Nephron progenitor cell (in vitro differentiated cells): ENCODE results near the gene NTRK2.

ENCODE experiments used
- DNase-seq: peaks from one replicate; pipeline ENCODE4 v3.0.0; 2021
- H3K27ac Mint-ChIP-seq: 2 replicates; pipeline ENCODE4 v1.8.0; 2021; ENCODE audit warnings: mild to moderate bottlenecking, moderate library complexity, mixed read lengths
- H3K27me3 Mint-ChIP-seq: 2 replicates; pipeline ENCODE4 v1.8.0; 2021; ENCODE audit warnings: mild to moderate bottlenecking, low read depth, mixed read lengths; ENCODE audit not compliant: poor library complexity
- H3K36me3 Mint-ChIP-seq: 2 replicates; pipeline ENCODE4 v1.8.0; 2021; ENCODE audit warnings: low read depth, mixed read lengths
- H3K4me1 Mint-ChIP-seq: 2 replicates; pipeline ENCODE4 v1.8.0; 2021; ENCODE audit warnings: mixed read lengths
- H3K4me3 Mint-ChIP-seq: 2 replicates; pipeline ENCODE4 v1.8.0; 2021; ENCODE audit warnings: mild to moderate bottlenecking, moderate library complexity, mixed read lengths
- H3K9me3 Mint-ChIP-seq: 2 replicates; pipeline ENCODE4 v1.8.0; 2021; ENCODE audit warnings: mild to moderate bottlenecking, moderate library complexity, mixed read lengths
- CTCF ChIP-seq: fragments of 200-600 bp; sonication (generic); IDR thresholded peaks from 2 replicates; pipeline ENCODE4 v1.5.0; 2021; ENCODE audit warnings: antibody characterized with exemption

NTRK2 gene

GRCh38 chr9:84754881-84755280 lies 85.4 kb downstream of the NTRK2 start:
- no peak overlapping the region for H3K4me3 Mint-ChIP-seq
- no peak for DNase-seq
- no peaks in the 10 kb centered on the region for H3K9me3 Mint-ChIP-seq
- no peaks in the 10 kb centered on the region for H3K36me3 Mint-ChIP-seq
- no peak for TF ChIP-seq CTCF
- no peak overlapping the region for H3K27ac Mint-ChIP-seq
- H3K4me1 Mint-ChIP-seq = no peaks in the 10 kb centered on the region
- peaks cover 3% of the 10 kb centered on the region for H3K27me3 Mint-ChIP-seq

- DNase-seq = no peak
- Mint-ChIP-seq H3K9me3 (no peaks in the 10 kb centered on the region), H3K4me1 (no peaks in the 10 kb centered on the region), H3K27me3 (peaks cover 3% of the 10 kb centered on the region), H3K4me3 (no peak overlapping the region), H3K27ac (no peak overlapping the region), H3K36me3 (no peaks in the 10 kb centered on the region)
- no peak for TF ChIP-seq CTCF
Measured at GRCh38 chr9:84755380-84755779, 85.9 kb downstream of the NTRK2 start.

DNA sequence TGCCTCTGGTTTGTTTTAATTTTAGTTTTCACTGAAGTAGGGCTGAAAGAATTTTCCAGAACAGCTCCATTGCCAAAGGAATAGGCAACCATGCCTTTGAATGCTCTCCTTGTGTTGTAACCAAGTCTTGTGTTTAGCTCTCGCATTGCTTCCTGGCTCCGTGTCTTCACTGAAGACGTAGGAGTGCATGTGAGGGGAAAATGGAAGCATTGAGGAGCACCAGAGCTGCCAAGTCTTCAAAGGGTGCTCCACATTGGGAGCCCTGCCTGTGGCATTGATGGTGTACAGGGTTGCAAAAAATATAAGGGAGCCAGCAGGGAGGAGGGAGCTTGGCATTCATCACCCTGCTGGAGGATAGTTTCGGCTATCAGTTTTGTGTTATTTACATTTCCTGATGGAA lies 86.6 kb downstream of the NTRK2 start:
- Mint-ChIP-seq H3K27ac (no peak overlapping the region), H3K27me3 (peaks cover 3% of the 10 kb centered on the region), H3K4me3 (no peak overlapping the region), H3K9me3 (peaks cover 3% of the 10 kb centered on the region), H3K4me1 (no peaks in the 10 kb centered on the region), H3K36me3 (peaks cover 7% of the 10 kb centered on the region)
- DNase-seq = no peak
- TF ChIP-seq CTCF = no peak

DNA sequence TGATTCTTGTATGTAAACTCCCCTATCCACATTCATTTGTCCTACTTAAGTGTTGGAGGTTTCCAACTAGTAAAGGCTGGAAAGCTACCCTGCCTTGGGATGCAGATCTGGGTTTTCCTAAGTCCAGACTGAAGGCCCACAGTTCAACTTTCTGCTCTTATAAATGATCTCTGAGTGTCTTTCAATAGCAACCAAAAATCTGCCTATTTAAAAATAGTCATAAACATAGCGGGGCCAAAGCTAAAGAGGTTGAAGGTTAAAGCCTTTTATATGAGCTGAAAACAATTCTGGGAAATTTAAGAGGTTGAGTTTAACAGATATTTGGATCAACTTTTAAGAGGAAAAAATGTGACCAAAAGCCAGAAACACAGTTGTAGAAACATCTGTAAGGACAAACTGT lies 87.2 kb downstream of the NTRK2 start:
- Mint-ChIP-seq H3K27me3 (no peaks in the 10 kb centered on the region), H3K36me3 (peaks cover 13% of the 10 kb centered on the region), H3K27ac (no peak overlapping the region), H3K4me1 (no peaks in the 10 kb centered on the region), H3K4me3 (no peak overlapping the region), H3K9me3 (peaks cover 4% of the 10 kb centered on the region)
- DNase-seq = no peak
- TF ChIP-seq CTCF = no peak

GRCh38 chr9:84758817-84759216 lies 89.3 kb downstream of the NTRK2 start:
- DNase-seq = no peak
- Mint-ChIP-seq H3K4me1 (no peaks in the 10 kb centered on the region), H3K36me3 (peaks cover 34% of the 10 kb centered on the region), H3K4me3 (no peak overlapping the region), H3K9me3 (peaks cover 19% of the 10 kb centered on the region), H3K27me3 (no peaks in the 10 kb centered on the region), H3K27ac (no peak overlapping the region)
- no peak for TF ChIP-seq CTCF

DNA sequence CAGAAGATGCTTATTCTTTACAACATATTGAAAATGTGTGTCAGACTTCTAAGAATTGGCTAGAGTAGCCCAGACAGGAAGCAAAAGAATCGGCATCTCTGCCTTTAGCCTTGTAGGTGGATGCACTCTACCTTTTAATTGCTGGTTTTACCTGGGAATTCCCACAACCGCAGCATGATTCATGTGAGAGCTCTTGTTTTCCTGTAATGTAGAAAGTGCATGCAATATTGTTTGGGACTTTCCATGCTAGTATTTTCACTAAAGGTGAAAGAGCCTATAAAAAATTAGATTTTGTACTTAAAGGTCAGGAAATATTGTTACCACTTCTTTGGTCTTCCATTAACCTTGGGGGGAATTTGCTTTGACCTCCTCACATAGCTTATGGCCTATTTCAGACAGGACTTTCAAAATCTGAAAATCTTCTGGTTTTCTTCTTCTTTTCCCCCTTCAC lies 89.8 kb downstream of the NTRK2 start:
- Mint-ChIP-seq H3K9me3 (peaks cover 19% of the 10 kb centered on the region), H3K36me3 (peaks cover 35% of the 10 kb centered on the region), H3K27ac (no peak overlapping the region)

More for the DNA sequence above, 89.8 kb downstream of the NTRK2 start:
- no peak for DNase-seq
- H3K27me3 Mint-ChIP-seq = no peaks in the 10 kb centered on the region
- no peak for TF ChIP-seq CTCF
- no peak overlapping the region for H3K4me3 Mint-ChIP-seq
- no peaks in the 10 kb centered on the region for H3K4me1 Mint-ChIP-seq
